ENCODE data around the gene PPAT. TPM values are rescaled to one million over a fixed set of nuclear protein-coding genes. Genes with fewer than 3 reads are reported as not detected.

PPAT gene
- total and polyA plus RNA-seq, 2 donors (not counting 3 experiments of a cell fraction or from before 2014, with no cell fraction given) = 4.3 to 25.5 TPM

- POLR2A ChIA-PET = no interaction called here
- no peak for DNase-seq (ENCODE audit: low read depth, low spot score)
- BruUV-seq (replicated peaks) = no TSS peak
These were observed 12.9 kb upstream of the PPAT start for GRCh38 chr4:56448301-56448700.

More at GRCh38 chr4:56448301-56448700, 12.9 kb upstream of the PPAT start:
- Histone ChIP-seq H3K9ac (replicated peaks; ENCODE audit: extremely low read depth, insufficient read depth, low read length) (no peak overlapping the region), H3K4me2 (ENCODE audit: insufficient read depth, low read length) (no peak overlapping the region), H2AFZ (ENCODE audit: low read depth, low read length) (no peak overlapping the region), H3K9me3 (replicated peaks; ENCODE audit: control insufficient read depth, insufficient read depth, low read length) (no peaks in the 10 kb centered on the region), H3K27me3 (ENCODE audit: control insufficient read depth in 2 of 2, insufficient read depth in 2 of 2, low read length in 2 of 2) (no peaks in the 10 kb centered on the region), H3K9me1 (replicated peaks; ENCODE audit: control insufficient read depth, extremely low read depth, insufficient read depth, low read length) (no peaks in the 10 kb centered on the region), H3K36me3 (ENCODE audit: control insufficient read depth in 2 of 2, extremely low read depth in 1 of 2, insufficient read depth in 2 of 2, low read length in 2 of 2) (peaks cover 2 to 16% of the 10 kb centered on the region in 2 experiments), H3K27ac (ENCODE audit: insufficient read depth, low read depth, low read length) (no peak overlapping the region), H3K79me2 (ENCODE audit: control insufficient read depth, insufficient read depth, low read length) (peaks cover 22% of the 10 kb centered on the region), H3K4me1 (ENCODE audit: control insufficient read depth, extremely low read depth, insufficient read depth, low read length) (no peaks in the 10 kb centered on the region), H3K4me3 (replicated peaks in 1 of 3; ENCODE audit: insufficient read depth in 1 of 3, low read depth in 1 of 3, low read length in 3 of 3) (no peak overlapping the region), H4K20me1 (replicated peaks; ENCODE audit: control insufficient read depth, extremely low read depth, insufficient read depth, low read length) (no peaks in the 10 kb centered on the region)
- CTCF ChIA-PET = interaction anchor here (1.0 to 1.3 kb wide), 2 partner anchors 13 to 19 kb away, joined by 3 read pairs; partner anchors contain the start of gene PPAT
- intact Hi-C loops (cut with micrococcal nuclease) = no loop called here
- TF ChIP-seq POLR2A (IDR thresholded peaks at IDR 0.05; ENCODE audit: low read depth, low read length) = no peak
- no peak for TF ChIP-seq EZH2 (IDR thresholded peaks at IDR 0.05; ENCODE audit: borderline replicate concordance, low read depth, low read length, severe bottlenecking)
- TF ChIP-seq POLR2AphosphoS5 (IDR thresholded peaks at IDR 0.05; ENCODE audit: insufficient read depth, low read depth, low read length) = no peak
- TF ChIP-seq, protein P1, sequence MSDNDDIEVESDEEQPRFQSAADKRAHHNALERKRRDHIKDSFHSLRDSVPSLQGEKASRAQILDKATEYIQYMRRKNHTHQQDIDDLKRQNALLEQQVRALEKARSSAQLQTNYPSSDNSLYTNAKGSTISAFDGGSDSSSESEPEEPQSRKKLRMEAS (IDR thresholded peaks at IDR 0.05; ENCODE audit: insufficient read depth, insufficient read length) = no peak
- no peak for TF ChIP-seq CTCF (IDR thresholded peaks at IDR 0.05; ENCODE audit: extremely low read depth in 1 of 2, insufficient read depth in 1 of 2, low read depth in 1 of 2, low read length in 2 of 2)
- dilution Hi-C loops (cut with MboI; ENCODE audit: extremely low pct_ligation_motif_present, low sequenced_read_pairs) = no loop called here
- FAIRE-seq = no peak
